Motor neuron (in vitro differentiated cells): ENCODE measurements around the gene NIT1. TPM values are rescaled to one million over a fixed set of nuclear protein-coding genes. Genes with fewer than 3 reads are reported as not detected.
"Not testable (repeated sequence)": the region's sequence is repeated elsewhere in the genome, so short reads cannot be mapped to it uniquely, and the experiment has no call there.

Experiments used
- ATAC-seq, 8 experiments: fragments of 200-7000 bp; cut with Tn5 transposase; replicated peaks in 6 of 8; 2 replicates each; pipeline ENCODE4 v1.8.0; 2021; ENCODE audit warnings: mild to moderate bottlenecking in 8 of 8, moderate library complexity in 8 of 8
- H3K27ac ChIP-seq, 2 donors: fragments of 250-450 bp; sonication (Bioruptor Pico); 2 replicates each; pipeline ENCODE4 v1.9.0; 2021; ENCODE audit warnings: antibody characterized with exemption in 2 of 2, mild to moderate bottlenecking in 2 of 2, moderate library complexity in 1 of 2
- H3K4me1 ChIP-seq, 2 donors: fragments of 250-450 bp; sonication (Bioruptor Pico); replicated peaks in 1 of 2; 2 replicates each; pipeline ENCODE4 v1.6.1; 2021; ENCODE audit warnings: antibody characterized with exemption in 2 of 2, mild to moderate bottlenecking in 2 of 2, moderate library complexity in 1 of 2
- H3K4me3 ChIP-seq, 5 donors: fragments of 250-450 bp; sonication (Bioruptor Pico); 2 replicates each; pipeline ENCODE4 v1.9.0; 2021; ENCODE audit warnings: antibody characterized with exemption in 5 of 5, mild to moderate bottlenecking in 5 of 5, moderate library complexity in 4 of 5
- WGBS, 10 experiments: fragments of 450-650 bp; shearing (Covaris generic); methylation state at CpG; one replicate each; pipeline ENCODE4 v1.0.0; 2022; 5-methylcytosine and 5-hydroxymethylcytosine counted together
- in situ Hi-C, 9 experiments: fragments of 400-800 bp; cut with MboI; loops; one replicate each; pipeline ENCODE4 v1.15.0; 2021; ENCODE audit warnings: low sequenced_read_pairs in 9 of 9, low pct_unique_long_range_greater_than_20kb in 2 of 9; ENCODE audit not compliant: unreplicated experiment in 9 of 9
- total RNA-seq, 8 experiments: library from RNA; unstranded; fragments of 300-600 nt; gene quantifications; 2 replicates each; pipeline versions ENCODE4 v1.2.3 to v1.2.4, GENCODE V29; 2022

Gene NIT1
- total RNA-seq, 8 experiments from 2014 or later = 27.7 to 59.0 (median 45.7) TPM

DNA sequence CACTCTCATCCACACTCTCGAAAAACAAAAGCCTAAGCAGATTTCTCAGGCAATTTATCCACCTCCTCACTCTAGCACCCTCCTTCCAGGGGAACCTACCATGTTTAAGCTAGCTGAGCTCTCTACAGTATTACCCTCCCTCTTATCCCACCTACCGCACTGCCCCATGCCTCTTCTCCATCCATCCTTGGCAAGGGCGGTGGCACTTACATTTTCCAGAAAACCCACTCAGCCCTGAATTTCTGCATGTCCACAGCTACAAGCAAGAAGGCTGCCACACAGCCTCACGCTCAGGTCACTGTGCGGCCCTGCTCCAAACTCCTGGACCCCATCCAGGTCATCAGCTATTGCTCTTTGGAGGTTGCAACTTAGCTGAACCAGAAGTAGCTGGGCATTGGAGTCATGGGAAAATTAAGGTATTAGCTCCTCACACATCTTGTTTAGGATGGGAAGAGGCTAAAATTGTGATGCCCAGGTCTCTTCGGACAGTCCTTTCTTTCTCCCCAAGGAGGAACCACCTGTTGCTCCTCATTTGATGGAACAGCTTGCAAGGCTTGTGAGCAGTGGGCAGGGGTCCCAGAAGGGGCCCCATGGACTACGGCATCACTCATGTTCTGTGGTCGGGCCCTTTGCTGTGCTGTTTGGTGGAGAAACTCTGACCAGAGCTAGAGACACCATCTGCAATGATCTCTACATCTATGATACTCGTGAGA, 18.7 kb upstream of the NIT1 start:
- ATAC-seq = no peak
- peak overlapping the region; percentile 60 to 72 (median 71) for H3K4me3 ChIP-seq
- H3K27ac ChIP-seq = no peak overlapping the region
- peaks cover 2 to 9% of the 10 kb centered on the region in 2 donors for H3K4me1 ChIP-seq
- in situ Hi-C loops = loop anchor here in 1 of 9 experiments (25.0 kb wide), 1 partner anchor 112 kb away; no protein-coding TSS in a partner anchor
- 80 to 100% (median 90%) methylated on average over 1 to 7 of the region's 9 CpGs; no CpG with 5 or more reads in 1 of the 10 experiments for WGBS, 10 experiments

DNA sequence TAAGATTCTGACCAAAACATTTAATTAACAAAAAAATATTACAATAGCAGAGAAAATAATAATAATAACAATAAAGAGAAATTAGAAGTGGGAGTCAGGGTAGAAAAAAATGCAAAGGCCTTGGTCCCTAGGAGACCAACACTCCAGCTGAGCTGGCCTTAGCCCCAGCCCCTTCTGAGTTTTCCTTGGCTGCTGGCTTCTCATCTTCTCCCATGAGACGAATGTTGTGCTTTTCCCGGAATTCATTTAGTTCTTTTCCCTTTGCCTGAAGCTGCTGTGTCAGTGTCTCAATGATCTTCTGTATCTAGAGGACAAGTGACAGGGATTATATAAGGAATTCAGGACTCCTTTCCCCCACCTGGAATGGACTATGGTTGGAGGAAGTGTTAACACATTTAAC, 17.3 kb upstream of the NIT1 start:
- in situ Hi-C loops = no loop called here
- H3K27ac ChIP-seq = no peak overlapping the region
- ATAC-seq = no peak
- H3K4me3 ChIP-seq = no peak overlapping the region
- H3K4me1 ChIP-seq = peaks cover 2 to 9% of the 10 kb centered on the region in 2 donors
- WGBS, 10 experiments = 0 to 100% (median 89%) methylated on average over 1 to 2 of the region's 2 CpGs; no CpG with 5 or more reads in 3 of the 10 experiments

DNA sequence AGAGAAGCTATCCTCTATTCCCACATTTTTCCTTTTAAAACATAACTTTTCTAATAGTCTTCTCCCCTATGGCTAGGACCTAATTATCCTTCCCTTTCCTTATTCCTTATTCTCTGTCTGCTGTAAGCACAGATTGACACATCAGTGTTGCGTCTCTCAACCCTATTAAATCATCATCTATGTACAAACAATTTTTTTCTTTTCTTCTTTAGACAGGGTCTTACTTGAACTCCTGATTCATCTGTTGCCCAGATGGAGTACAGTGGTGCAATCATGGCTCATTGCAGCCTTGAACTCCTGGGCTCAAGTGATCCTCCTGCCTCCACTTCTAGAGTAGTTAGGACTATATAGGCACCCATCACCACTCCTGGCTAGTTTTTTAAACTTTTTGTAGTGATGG, 11.5 kb upstream of the NIT1 start:
- WGBS, 10 experiments = 80 to 100% (median 100%) methylated on average over 1 of the region's 1 CpG
- Histone ChIP-seq H3K4me3 (no peak overlapping the region), H3K4me1 (no peaks in the 10 kb centered on the region), H3K27ac (no peak overlapping the region)
- in situ Hi-C loops = no loop called here
- ATAC-seq = no peak

GRCh38 chr1:161111117-161111516, 6.8 kb upstream of the NIT1 start:
- WGBS, 10 experiments = 92 to 100% (median 100%) methylated on average over 1 to 3 of the region's 3 CpGs; no CpG with 5 or more reads in 3 of the 10 experiments
- no peak overlapping the region for H3K27ac ChIP-seq

GRCh38 chr1:161111527-161111926, 6.4 kb upstream of the NIT1 start:
- WGBS, 10 experiments = 72 to 100% (median 98%) methylated on average over 1 to 2 of the region's 2 CpGs; no CpG with 5 or more reads in 2 of the 10 experiments
- Histone ChIP-seq H3K27ac (no peak overlapping the region), H3K4me3 (no peak overlapping the region), H3K4me1 (peaks cover 6 to 8% of the 10 kb centered on the region in 2 donors)
- in situ Hi-C loops = no loop called here
- ATAC-seq = no peak

More at GRCh38 chr1:161111117-161111516, 6.8 kb upstream of the NIT1 start:
- ATAC-seq = no peak
- Histone ChIP-seq H3K4me3 (no peak overlapping the region), H3K4me1 (peaks cover 2 to 4% of the 10 kb centered on the region in 2 donors)
- in situ Hi-C loops = no loop called here

GRCh38 chr1:161113915-161114314, 4.0 kb upstream of the NIT1 start:
- no peak for ATAC-seq
- H3K27ac ChIP-seq = no peak overlapping the region
- in situ Hi-C loops = no loop called here
- WGBS, 10 experiments = 22 to 100% (median 96%) methylated on average over 1 of the region's 1 CpG; no CpG with 5 or more reads in 2 of the 10 experiments
- H3K4me1 ChIP-seq = peaks cover 16 to 18% of the 10 kb centered on the region in 2 donors
- no peak overlapping the region for H3K4me3 ChIP-seq

GRCh38 chr1:161114556-161114955, 3.3 kb upstream of the NIT1 start:
- in situ Hi-C loops = no loop called here
- ATAC-seq = no peak
- H3K4me3 ChIP-seq = no peak overlapping the region
- H3K4me1 ChIP-seq = peaks cover 22 to 24% of the 10 kb centered on the region in 2 donors
- no peak overlapping the region for H3K27ac ChIP-seq
- 60 to 100% (median 83%) methylated on average over 1 to 2 of the region's 2 CpGs; no CpG with 5 or more reads in 3 of the 10 experiments for WGBS, 10 experiments

DNA sequence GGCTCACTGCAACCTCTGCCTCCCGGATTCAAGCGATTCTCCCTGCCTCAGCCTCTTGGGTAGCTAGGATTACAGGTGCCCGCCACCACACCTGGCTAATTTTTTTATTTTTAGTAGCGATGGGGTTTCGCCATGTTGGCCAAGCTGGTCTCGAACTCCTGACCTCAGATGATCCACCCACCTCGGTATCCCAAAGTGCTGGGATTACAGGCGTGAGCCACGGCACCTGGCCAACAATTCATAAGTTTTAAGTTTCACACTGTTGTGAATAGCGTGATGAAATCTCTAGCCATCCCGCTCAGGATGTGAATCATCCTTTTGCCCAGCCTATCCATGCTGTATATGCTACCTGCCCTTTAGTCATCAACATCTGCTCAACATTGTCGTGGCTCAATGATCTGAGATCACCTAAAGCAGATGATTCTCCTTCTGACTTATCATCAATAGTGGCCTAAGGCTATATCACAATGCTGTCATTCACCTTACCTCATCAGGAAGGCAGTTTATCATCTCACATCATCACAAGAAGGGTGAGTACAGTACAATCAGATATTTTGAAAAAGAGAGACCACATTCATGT, 2.7 kb upstream of the NIT1 start:
- ATAC-seq = peak in 4 of 8 experiments; percentile 15 to 32 (median 20)
- in situ Hi-C loops = no loop called here
- WGBS, 10 experiments = 46 to 100% (median 91%) methylated on average over 2 to 12 of the region's 12 CpGs; no CpG with 5 or more reads in 1 of the 10 experiments
- peaks cover 24 to 26% of the 10 kb centered on the region in 2 donors for H3K4me1 ChIP-seq
- no peak overlapping the region for H3K27ac ChIP-seq
- H3K4me3 ChIP-seq = no peak overlapping the region

- H3K4me1 ChIP-seq = peaks cover 24 to 26% of the 10 kb centered on the region in 2 donors
- WGBS, 10 experiments = 80 to 100% (median 94%) methylated on average over 1 to 6 of the region's 6 CpGs; no CpG with 5 or more reads in 5 of the 10 experiments
- ATAC-seq, in situ Hi-C loops, H3K27ac ChIP-seq, H3K4me3 ChIP-seq: not testable (repeated sequence)
Measured at GRCh38 chr1:161115961-161116360, 1.9 kb upstream of the NIT1 start.

DNA sequence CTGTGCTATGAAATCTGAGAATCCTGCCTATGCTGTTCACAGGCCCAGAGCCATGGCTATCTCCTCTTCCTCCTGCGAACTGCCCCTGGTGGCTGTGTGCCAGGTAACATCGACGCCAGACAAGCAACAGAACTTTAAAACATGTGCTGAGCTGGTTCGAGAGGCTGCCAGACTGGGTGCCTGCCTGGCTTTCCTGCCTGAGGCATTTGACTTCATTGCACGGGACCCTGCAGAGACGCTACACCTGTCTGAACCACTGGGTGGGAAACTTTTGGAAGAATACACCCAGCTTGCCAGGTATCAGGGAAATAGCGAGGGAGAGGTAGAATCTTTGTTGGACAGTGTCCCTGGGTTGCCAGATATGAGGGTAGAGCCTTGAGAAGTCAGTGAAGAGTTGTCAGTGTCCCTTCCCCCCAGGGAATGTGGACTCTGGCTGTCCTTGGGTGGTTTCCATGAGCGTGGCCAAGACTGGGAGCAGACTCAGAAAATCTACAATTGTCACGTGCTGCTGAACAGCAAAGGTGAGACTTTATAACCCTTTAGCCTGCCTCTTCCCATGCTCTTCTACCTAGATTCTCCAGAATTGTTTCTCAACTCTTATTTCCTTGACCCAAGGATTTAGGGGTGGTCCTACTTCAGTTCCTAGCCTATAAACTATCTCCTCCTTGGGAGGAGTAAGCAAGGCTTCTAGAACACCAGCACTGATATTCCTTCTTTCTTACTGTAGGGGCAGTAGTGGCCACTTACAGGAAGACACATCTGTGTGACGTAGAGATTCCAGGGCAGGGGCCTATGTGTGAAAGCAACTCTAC, 1.4 kb downstream of the NIT1 start:
- Histone ChIP-seq H3K4me1 (peaks cover 23 to 24% of the 10 kb centered on the region in 2 donors), H3K4me3 (peak overlapping the region in 4 of 5 donors; percentile 76 to 98 (median 82)), H3K27ac (no peak overlapping the region)
- peak in 3 of 8 experiments; percentile 53 to 60 (median 58) for ATAC-seq
- in situ Hi-C loops = no loop called here
- WGBS, 10 experiments = 33 to 100% (median 57%) methylated on average over 1 to 10 of the region's 10 CpGs; no CpG with 5 or more reads in 2 of the 10 experiments

DNA sequence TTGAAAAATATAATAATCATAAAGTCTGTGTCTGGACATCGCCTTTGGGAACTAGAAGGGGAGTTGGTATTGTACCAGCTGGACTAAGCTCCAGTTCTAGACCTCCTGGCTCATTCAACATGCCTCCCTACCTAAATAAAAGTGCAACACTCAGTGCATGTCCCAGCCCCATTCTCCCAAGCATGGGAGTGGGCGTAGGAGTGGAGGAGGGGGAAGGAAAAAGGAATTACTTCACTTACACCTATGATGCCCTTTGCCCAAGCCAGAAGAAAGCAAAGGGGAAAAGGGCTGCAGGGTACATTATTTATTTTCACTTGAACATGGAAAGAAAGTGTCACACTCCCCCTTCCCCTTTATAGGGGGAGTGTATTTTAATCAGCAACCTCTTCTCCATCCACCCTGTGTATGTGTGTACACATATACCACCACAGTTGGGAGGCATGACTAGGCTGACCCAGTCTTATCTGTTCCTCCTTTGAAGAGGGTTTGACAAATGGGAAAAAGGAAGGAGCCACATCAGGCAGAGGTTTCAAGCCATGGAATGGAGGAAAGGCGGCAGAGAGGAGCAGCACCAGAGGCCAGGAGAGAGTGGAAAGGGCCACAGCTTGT, 3.2 kb downstream of the NIT1 start:
- H3K27ac ChIP-seq = no peak overlapping the region

DNA sequence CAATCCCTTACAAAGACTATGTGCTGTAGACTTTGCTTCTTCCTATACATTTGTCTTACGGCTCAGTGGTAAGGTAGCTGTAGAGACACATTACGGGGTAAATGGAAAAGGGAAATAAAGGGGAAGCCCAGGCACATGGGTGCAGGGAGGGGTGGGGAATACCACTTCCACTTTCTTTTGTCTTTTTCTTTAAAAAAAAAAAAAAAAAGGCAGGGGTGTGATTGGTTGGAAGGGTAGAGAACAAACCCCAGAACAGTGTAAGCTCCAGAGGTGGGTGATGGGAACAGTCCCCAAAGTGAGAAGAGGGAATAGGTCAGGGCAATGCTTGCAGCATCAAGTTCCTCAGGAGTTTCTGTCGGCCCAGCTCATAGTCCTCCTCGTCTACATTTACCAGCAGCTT, 3.9 kb downstream of the NIT1 start:
- Histone ChIP-seq H3K4me1 (peaks cover 15% of the 10 kb centered on the region in 2 donors), H3K4me3 (no peak overlapping the region), H3K27ac (no peak overlapping the region)
- in situ Hi-C loops = no loop called here
- WGBS, 10 experiments = 67 to 100% (median 80%) methylated on average over 1 to 3 of the region's 4 CpGs; no CpG with 5 or more reads in 3 of the 10 experiments
- no peak for ATAC-seq

More for the DNA sequence above, 3.2 kb downstream of the NIT1 start:
- no peak for ATAC-seq
- Histone ChIP-seq H3K4me3 (no peak overlapping the region), H3K4me1 (peaks cover 22% of the 10 kb centered on the region in 2 donors)
- 83 to 100% (median 95%) methylated on average over 1 to 3 of the region's 3 CpGs; no CpG with 5 or more reads in 2 of the 10 experiments for WGBS, 10 experiments
- in situ Hi-C loops = no loop called here
